Ureter (tissue), 1 donor: ENCODE data around the gene HOXA3. TPM values are rescaled to one million over a fixed set of nuclear protein-coding genes. Genes with fewer than 3 reads are reported as not detected.

Source experiments
- DNase-seq: peaks from one replicate; pipeline ENCODE4 v3.0.0-alpha.2; 2020; ENCODE audit warnings: low spot score
- total RNA-seq: library from RNA; stranded (reverse); gene quantifications from one replicate; pipeline ENCODE4 v1.2.4, GENCODE V29; 2023
- donor health status: DM: yes; HTN: yes; CAD: no.

HOXA3 gene
- total RNA-seq, 1 donor from 2014 or later: 16.0 TPM

DNA sequence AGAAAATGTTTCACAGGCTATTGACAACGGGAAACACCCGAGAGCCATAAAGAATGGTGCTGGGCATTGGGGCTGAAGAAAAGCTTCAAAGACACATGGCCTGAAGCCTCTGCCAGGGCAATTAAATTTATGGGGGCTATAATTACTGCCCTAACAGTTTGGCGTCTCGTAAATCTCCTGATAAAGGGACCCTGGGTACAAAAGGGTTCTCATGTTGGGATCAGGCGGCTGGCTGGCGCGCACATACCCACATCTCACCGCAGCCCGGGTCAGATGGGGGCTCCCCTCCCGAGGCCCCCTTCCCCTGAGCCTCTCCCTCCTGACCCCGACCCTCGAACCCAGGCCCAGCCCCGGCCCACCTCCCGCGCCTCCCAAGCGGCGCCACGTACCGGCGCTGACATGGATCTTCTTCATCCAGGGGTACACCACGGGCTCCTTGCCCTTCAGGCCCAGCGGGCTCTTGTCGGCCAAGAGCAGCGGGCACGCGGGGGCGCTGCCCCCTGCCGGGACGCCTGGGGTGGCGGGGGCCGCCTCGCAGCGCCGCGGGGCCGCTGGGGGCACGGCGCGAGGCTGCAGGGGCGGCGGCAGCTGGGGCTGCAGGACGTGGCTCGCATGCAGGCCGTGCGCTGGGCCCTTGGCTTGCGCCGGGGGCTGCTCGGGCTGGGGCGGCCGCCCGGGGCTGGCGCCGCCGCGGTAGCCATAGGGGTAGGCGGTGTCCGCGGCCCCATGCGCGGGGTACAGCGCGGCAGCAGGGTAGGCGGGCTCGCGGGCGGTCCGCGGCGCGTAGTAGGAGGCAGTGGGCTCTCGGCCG, 22.4 kb downstream of the HOXA3 start:
- DNase-seq: peak; percentile 55

DNA sequence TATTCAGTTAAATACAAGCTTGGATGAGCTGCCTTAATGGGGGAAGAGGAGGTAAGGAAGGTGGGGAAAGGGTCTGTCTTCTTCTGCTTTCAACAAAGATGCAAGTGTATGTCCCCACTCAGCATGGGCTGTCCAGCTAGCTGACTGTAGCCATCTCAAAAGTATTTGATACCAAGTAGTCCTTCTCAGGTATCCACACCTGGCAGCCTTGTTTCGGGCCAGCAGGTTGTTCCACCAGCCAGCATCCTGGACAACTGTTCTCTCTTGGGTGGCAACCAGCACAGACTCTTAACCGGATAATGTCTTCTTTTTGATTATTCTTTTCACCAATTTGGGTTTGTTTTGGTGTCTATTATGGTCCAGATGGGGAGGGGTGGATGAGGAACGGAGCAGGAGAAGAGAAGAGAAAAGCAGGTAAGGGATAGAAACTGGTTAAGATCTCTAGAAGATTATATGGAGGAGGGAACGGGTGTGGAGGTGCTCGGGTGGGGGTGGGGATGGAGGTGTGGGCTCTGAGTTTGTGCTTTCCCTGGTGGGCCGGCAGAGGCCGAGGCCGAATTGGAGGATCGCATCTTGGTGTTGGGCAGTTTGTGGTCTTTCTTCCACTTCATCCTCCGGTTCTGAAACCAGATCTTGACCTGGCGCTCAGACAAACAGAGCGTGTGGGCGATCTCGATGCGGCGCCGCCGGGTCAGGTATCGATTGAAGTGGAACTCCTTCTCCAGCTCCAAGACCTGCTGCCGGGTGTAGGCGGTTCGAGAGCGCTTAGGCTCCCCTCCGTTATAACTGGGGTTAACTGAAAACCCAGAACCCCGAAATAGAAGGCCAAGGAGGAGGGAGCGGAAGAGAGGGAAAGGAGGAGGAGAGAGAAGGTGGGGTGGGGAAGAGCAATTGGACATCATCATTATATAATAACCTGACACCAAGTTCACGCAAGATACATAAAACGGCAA, 23.3 kb downstream of the HOXA3 start:
- DNase-seq: peak; percentile 42

DNA sequence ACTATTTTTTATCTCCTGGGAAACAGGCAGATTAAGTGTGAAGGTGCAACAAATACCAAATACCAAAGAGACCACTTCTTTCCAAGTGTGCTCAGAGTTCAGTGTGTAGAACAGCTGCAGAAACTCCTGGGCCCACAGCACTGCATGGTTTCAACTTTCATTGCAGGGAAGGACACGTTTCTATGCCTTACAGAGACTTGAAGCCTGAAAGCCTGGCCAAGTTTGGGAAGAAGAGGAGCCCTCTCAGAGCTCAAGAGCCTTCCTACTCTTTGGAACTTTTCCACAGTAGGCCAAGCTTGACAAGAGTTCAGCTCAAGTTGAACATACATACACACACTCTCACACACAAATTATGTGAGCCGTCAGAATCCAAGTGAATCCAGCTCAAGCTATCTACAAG, 24.3 kb downstream of the HOXA3 start:
- DNase-seq: no peak

DNA sequence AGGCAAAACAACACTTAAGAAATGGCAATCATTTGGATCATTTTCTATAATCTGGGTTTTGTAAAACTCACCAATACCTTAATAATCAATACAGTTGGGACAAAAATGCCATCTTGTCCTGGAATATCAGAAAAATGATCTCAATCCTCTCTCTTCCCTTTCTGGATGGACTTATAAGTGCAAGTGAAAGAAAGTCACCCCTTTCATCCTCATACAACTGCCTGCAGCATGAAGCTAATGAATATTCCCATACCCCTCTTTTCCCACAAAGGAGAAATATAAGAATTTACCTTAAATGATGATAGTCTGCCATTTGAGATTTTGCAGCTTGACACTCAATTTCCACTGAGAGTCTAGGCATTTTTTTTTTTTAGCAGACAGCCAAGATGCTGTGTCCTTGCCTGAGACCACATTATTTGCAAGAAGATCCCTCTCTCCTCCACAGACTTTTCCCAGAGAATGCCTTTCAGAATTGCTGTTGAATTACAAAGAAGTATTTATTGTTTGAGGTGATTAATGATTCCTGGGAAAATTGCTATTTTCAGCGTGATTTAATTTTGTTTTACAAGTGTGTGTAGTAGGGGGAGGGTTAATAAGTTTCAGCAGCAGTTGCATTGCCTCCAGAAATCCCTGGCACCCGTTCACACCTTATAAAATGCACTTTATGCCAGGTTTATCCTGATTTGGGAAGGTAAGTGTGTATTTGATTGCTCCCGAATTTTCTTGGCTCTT, 25.6 kb downstream of the HOXA3 start:
- no peak for DNase-seq

DNA sequence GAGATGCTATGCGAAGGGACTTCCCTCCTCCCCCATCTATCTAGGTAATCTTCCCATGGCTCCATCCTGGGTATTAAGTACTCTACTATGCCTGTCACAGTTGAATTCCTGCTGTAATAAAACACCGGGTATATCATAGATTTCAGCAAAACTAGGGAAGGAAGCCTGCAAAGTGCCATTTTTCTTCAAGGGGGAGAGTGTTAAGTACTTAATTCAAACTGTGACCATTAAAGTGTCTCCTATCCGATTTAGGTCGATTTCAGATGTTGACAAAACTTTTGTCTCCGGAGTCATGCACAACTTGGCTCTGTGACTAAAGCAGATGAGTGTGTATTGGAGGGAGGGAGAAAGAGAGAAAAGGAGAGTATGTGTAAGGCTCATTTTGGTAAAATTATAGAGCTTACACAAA, 26.4 kb downstream of the HOXA3 start:
- no peak for DNase-seq

DNA sequence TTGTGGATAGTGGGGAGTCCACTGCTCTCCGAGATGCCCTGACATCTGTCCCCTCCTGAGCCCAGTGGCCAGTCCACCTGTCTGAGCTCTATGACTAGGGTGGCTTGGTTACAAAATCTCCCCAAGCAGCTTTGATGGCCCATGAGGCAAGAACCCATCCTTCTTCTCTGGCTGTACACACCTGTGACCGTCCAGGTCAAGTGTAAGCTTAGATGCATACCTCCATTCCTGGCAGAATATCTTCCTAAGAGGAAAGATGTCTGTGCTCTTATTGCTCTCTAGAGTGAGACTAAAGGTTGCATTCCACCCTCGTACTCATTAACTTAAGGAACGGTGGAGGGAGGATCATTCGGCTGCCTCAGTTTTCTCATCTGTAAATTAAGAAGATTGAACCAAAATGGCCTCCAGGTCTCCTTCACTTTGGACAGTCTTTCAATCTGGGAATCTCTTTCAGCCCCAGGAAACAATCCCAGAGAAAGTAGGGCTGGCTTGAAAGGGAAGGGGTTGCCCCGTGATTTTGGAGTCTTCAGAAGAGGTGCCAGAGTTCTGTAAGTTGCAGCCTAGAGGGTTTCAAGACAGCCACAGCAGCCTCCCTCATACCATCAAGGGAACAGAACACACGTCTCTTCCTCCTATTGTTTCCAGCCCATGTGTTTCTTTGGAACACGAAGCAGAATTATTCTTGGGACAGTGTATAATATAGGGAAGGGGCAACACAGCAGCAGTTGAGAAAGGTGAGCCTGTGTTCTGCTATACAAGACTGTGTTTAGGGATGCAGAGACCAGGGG, 27.3 kb downstream of the HOXA3 start:
- DNase-seq: no peak

DNA sequence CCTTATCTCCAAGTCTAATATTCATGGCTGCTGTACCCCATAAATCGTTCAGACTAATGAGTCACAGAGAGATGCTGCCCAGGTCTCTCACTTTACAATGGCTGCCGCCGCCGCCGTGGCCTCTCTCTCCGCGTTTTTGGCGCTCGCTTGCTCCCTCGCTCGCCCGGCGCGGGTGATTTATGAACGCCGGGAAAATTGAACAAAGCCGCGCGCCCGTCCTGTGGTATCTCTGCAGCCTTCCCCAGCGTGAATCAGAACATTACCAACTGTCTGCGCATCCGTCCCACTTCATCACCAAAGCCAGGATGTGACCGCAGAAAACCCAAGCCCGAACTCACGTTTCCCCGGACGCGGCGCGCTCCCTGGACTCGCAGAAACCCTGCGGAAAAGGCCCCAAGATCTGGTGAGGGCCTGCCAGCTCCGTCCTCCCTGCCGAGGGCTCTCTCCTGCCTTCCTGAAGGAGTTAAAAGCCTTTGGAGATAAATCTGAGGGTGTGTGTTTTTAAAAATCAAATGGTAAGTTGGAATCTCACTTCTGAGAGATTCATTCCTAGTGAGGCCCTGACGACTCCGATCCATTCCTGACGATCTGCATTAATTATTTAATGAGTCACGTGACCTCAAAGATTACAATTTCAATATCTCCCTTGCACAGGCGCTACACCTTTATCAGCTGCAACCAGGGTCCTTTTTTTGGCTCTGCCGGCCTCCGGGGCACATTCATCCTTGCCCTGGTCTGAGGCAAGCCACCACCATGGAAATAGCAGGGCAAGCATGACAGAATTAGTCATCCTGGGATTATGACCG, 28.1 kb downstream of the HOXA3 start:
- DNase-seq: no peak

DNA sequence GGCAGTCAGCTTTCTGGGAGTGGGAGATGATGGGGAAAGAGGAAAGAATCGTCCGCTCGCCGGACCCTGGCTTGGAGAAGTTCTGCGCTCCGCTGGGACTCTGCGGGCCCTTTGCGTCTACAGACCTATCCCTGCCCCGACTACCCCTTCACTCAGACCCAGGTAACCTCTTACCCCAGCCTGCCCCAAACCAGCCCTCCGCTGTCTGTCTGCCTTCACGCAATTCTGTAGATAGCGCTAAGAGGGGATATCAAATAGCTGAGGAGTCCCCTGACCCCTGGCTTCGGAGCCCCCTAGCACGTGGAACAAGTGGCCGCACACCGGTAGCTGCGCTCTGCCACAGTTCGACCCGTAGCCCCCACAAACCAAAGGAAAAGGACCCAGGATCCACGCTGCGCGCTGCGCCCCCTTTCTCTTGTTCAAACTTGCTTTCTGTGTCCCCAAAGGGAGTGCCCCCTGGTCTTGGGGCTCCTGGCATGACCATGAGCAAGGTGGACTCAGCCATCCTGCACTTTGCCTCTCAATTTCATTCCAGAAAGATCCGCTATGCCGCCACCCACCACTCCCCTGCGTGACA, 28.8 kb downstream of the HOXA3 start:
- no peak for DNase-seq

DNA sequence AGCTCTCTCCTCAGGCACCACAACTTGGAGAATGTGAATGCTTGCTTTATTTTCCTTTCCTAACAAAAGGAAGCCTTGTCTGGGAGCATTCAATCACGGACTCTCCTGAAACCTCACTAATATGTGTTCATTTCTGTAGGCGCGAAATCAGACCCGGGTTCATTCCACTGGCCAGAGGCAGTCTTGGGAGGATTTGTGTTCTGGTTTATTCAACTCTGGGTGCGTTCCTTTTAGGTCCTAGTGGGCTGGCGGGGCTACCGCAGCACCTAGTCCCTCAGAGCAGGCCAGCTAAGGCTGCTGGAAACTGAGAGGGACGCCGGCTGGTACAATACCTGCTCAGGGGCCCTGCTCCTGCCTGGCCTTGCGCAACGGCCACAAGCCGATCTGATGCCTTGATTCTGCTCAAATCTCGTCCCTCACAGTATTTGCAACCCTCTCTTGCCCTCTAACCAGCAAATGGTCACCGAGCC, 29.3 kb downstream of the HOXA3 start:
- DNase-seq: no peak

DNA sequence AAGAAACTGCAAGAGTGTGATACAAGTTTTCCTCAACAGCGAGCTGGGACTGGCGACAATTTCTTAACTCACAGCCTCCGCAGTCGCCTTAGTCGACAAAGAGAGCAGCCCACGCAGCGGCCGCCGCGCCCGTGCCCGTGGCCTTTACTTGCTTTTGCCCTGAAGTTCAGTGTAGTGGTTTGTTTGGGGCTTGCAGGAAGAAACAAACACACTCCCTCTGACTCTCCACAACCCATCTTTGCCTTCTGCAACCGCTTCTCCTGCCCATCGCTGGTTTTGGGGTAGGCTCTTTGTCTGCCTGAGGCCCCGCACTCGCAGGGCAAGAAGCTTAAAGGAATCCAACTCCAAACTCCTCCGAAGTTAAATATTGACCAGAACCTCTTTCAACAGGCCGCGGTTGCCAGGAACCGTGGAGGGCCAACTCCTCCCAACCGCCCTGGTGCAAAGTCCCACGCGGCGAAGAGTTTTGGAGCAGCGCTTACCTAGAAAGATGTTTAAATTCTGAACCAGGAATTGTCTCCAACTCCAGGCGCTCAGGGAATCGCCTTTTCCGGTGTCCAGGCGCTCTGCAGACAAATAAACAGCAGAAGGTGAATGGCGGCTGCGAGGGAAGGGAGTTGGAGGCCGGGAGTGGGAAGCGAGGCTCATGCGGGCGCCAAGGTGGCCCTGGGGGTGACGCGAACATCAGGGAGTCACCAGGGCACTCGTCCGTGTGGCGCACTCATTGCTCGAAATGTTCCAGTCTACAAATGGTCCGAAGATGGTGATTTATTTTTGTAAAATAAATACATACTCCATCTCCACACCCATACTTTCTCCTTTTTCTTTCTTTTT, 30.1 kb downstream of the HOXA3 start:
- DNase-seq: no peak

DNA sequence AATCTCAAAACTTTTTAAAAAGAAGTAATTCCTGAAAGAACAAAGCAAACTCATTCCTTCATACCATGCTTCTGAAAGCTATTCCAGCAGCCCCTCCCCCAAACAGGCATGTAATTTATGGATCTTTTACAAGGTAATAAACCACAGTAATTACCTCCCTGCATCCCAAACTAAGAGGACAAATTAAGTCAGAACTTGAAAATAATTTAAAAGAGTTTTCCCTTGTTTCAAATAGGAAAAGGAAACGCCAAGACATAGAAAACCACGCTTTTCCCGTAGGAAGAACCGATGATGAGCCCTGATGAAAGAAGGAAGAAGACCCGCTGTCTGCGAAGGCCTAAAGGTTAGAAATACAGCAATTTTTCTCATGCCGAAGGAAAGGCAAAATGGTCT, 30.7 kb downstream of the HOXA3 start:
- no peak for DNase-seq

DNA sequence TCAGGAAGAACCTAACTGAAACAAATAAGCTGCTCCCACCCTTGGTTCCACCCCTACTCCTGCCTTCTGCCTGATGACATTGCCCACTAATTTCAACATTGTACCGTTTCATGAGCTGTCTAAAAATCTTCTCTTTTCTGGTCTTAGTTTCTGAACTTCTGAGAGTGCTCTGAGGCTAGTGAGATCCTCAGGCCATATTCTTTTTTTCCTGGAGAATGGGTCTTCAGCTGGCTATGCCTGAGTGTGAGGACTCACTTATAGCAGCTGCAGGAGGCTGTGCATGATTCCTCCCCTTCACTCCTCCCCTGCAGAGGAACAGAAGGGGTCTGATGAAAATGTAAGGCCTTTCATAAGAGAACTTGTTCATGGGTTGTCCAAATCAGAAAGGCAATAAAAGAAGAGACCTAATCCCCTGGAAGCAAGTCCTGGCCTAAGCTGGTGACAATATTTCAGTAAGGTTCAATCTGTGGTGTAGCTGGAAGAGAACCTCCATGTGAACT, 32.9 kb downstream of the HOXA3 start:
- no peak for DNase-seq

DNA sequence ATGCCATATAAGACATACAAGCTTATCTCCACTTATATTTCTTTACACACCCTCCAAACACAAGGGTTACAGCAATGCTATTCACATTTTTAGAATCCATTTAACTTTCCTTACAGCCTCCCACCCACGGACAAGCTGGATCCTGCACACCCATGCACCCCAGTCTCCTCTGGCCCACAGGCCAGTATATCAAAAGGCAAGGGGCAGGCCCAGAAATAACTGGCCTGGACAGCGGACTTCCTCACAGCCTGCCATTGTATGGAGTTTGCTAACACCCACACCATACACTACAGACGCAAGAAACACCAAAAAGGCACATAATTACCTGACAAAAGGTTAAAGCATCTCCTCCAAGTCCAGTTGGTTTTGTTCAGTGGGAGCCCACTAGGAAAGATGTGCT, 33.8 kb downstream of the HOXA3 start:
- DNase-seq: no peak

DNA sequence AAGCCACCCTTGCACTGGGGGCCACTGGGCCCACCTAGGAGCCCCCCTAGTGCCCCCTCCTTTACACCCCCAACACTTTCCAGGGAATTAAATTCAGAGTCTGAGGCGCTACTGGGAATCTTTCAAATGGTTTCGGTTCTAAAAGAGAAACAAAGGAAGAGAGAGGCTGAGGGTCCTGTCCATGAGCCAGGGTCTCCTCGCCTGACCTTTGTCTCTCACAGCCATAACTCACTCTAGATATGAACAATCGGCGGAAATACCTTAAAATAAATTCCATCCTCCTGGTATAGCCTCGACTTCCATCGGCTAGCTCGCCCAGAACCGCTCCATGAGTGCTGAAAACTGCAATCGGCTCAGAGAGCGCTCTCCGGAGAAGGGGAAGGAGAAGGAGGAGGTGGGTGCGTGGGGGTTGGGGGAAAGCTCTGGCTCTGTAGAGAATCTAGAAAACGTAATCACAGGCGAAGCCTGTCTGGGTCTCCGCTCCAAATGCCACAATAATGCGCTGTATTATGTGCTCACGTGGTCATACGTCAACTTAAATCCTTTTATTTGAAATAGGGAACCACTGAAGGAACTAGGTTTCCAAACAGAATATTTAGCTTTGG, 34.4 kb downstream of the HOXA3 start:
- DNase-seq: no peak

DNA sequence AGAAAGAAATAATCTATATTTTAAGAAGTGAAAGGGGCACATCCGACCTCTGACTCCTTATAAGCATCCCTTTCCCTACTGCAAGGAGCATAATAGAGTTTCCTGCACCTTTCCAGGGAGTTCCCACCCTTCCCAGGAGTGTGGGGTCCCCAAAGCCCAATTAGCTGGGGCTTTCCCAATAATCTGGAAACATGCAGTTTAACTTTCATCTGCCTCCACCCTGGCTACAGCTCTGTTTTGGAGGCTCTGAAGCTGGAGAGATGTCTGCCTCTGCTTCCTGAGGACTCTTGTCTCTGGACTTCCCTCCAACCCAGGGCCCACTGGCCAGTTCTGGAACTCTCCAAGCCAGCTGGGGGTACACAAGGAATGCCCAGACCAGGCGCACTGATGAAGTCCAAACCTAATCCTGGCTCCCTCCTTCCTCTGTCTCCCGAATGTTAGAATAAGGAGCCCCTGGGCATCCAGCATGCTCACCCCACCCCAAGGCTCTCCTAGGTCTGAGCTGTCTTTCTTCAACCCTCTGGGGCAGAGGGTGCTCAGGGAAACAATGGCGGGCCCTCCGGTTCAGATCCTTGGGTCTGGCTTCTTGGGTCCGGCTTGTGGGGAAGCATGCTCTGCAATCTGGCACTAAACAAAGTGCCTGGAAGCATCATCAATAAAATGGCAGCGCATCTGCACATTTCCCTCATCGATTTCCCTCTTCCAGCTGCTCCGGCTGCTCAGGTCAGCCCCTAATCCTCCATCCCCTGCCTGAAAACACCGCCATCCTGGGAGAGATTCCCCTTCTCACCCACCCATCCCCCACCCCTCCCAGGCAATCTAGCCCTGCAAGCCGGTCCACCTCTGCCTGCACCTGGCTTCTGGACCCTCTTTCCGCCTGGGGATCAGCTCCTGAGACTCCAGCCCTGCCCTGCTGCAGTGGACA, 35.2 kb downstream of the HOXA3 start:
- DNase-seq: no peak

DNA sequence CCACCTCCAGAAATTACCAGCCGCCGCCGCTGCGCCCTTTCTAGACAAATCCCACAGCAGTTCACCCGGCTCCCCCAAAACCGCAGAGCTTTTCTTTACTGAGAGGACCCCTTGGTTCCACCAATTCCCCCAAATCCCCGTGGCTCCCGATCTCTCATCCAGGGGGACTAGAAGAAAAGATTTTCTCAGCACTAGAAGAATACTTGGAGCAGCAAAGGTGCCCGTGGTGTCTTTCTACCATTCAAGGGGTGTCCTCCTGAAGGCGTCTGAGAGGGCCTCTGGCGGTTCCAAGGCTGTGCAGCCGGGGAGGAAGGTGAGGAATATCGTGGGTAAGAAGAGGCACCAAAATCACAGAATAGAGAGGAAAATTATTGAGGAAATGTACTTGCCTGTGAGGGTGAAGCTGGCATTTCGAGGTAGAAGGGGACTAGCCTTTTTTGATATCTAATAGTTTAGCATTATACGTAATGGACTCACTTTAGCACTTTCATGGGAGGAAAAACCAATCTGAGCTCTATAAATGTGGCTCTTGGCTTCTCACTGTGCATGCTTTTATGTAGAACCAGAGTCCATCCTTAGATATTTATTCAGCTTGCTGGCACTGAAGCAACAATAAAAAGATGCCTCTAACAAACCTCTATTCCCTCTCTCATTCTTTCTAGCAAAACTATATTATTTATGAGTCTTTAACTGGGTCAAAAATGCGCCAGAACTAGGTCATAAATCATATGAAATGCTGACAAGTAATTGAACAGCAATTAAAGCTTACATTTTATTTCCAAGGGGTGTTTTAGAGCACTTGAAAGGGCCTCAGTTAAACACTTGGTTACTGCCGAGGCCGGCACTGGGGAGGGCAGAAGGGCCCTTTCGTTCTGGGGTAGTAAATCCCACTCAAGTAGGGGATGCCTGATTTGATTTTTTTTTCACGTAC, 36.1 kb downstream of the HOXA3 start:
- DNase-seq: no peak
